HCT116 (cell line): ENCODE measurements around the gene PREPL. TPM values are rescaled to one million over a fixed set of nuclear protein-coding genes. Genes with fewer than 3 reads are reported as not detected.

ENCODE experiments used
- ATAC-seq: fragments of 200-7000 bp; cut with Tn5 transposase; 2 replicates; pipeline ENCODE4 v1.9.1; 2020; ENCODE audit warnings: mild to moderate bottlenecking, moderate library complexity
- BruUV-seq: library from RNA; stranded (reverse); fragments of 400-500 nt; replicated peaks from 2 replicates; lab custom pipeline; 2021; lab: Mats Ljungman, UMichigan
- CTCF ChIA-PET: fragments of 300-600 bp; sonication (Branson Sonifier 250); formaldehyde crosslinking; loops from one replicate; lab custom pipeline; 2021; ENCODE audit warnings: antibody characterized with exemption; lab: Charles Lee
- POLR2A ChIA-PET: fragments of 300-600, 350-600 bp; sonication (Branson Sonifier 250); formaldehyde crosslinking; loops from one replicate; lab custom pipeline; 2021; ENCODE audit warnings: antibody characterized with exemption; lab: Charles Lee
- RAD21 ChIA-PET, 2 experiments: fragments of 300-600 bp; sonication (Branson Sonifier 250); formaldehyde crosslinking; loops; one replicate each; lab custom pipeline; 2023; ENCODE audit warnings: low total read pairs in 2 of 2; ENCODE audit not compliant: uncharacterized antibody in 2 of 2, unreplicated experiment in 2 of 2, low non-redundant PET in 1 of 2; lab: Charles Lee
- DNase-seq: peaks from one replicate; pipeline ENCODE4 v3.0.0-alpha.2; 2010; ENCODE audit warnings: low read depth, low spot score
- H2AFZ ChIP-seq: fragments of 200-600 bp; shearing (Covaris generic), sonication (generic); 2 replicates; pipeline ENCODE4 v1.6.1; 2017; ENCODE audit warnings: low read depth, mixed run types, mixed read lengths, antibody characterized with exemption, low read length; ENCODE audit not compliant: poor library complexity, severe bottlenecking
- H3K27ac ChIP-seq: 2 replicates; pipeline ENCODE4 v1.5.1; 2012; ENCODE audit warnings: low read depth, low read length
- H3K27me3 ChIP-seq: fragments of 200-600 bp; sonication (generic); 2 replicates; pipeline ENCODE4 v1.6.1; 2016; ENCODE audit warnings: mixed run types, low read length, mixed read lengths; ENCODE audit not compliant: insufficient read depth
- H3K36me3 ChIP-seq, 2 experiments: fragments of 200-500 bp in 1 of 2; fragments of 200-600 bp in 1 of 2; sonication (Bioruptor generic) in 1 of 2; sonication (generic) in 1 of 2; 2 replicates each; pipeline versions ENCODE4 v1.5.1 to v1.6.1; 2014 to 2016; ENCODE audit warnings: low read length in 2 of 2, inconsistent platforms in 1 of 2, mixed read lengths in 1 of 2, mixed run types in 1 of 2; ENCODE audit not compliant: insufficient read depth in 2 of 2, control insufficient read depth in 1 of 2
- H3K4me1 ChIP-seq, 2 experiments: fragments of 200-600 bp in 1 of 2; sonication (generic) in 1 of 2; 2 replicates each; pipeline versions ENCODE4 v1.5.1 to v1.6.1; 2012 to 2017; ENCODE audit warnings: low read length in 2 of 2, inconsistent platforms in 1 of 2, mild to moderate bottlenecking in 1 of 2, mixed read lengths in 1 of 2, mixed run types in 1 of 2, moderate library complexity in 1 of 2; ENCODE audit not compliant: insufficient read depth in 2 of 2, control insufficient read depth in 1 of 2
- H3K4me2 ChIP-seq: fragments of 200-600 bp; sonication (generic); 2 replicates; pipeline ENCODE4 v1.6.1; 2017; ENCODE audit warnings: mixed run types, low read length, mixed read lengths
- H3K4me3 ChIP-seq, 2 experiments: fragments of 200-600 bp in 1 of 2; sonication (generic) in 1 of 2; replicated peaks in 1 of 2; 2 replicates each; pipeline ENCODE4 v1.5.1; 2011 to 2016; ENCODE audit warnings: low read length in 2 of 2, control low read depth in 1 of 2, low read depth in 1 of 2, mild to moderate bottlenecking in 1 of 2, mixed read lengths in 1 of 2, mixed run types in 1 of 2
- H3K79me2 ChIP-seq: fragments of 200-600 bp; sonication (generic); 2 replicates; pipeline ENCODE4 v1.6.1; 2017; ENCODE audit warnings: mild to moderate bottlenecking, mixed run types, low read length, moderate library complexity, mixed read lengths; ENCODE audit not compliant: insufficient read depth
- H3K9ac ChIP-seq: fragments of 200-600 bp; sonication (generic); 2 replicates; pipeline ENCODE4 v1.6.1; 2016; ENCODE audit warnings: low read length, mixed read lengths
- H3K9me2 ChIP-seq: fragments of 200-600 bp; sonication (generic), shearing (Covaris generic); 2 replicates; pipeline ENCODE4 v1.6.1; 2017; ENCODE audit warnings: mixed run types, mild to moderate bottlenecking, moderate library complexity; ENCODE audit not compliant: insufficient read depth
- H3K9me3 ChIP-seq, 2 experiments: fragments of 200-500 bp in 1 of 2; fragments of 200-600 bp in 1 of 2; sonication (Bioruptor generic) in 1 of 2; sonication (generic) in 1 of 2; 2 replicates each; pipeline ENCODE4 v1.6.1; 2014 to 2017; ENCODE audit warnings: low read length in 2 of 2, mixed read lengths in 2 of 2, inconsistent platforms in 1 of 2, low read depth in 1 of 2, mild to moderate bottlenecking in 1 of 2, mixed run types in 1 of 2, moderate library complexity in 1 of 2; ENCODE audit not compliant: control insufficient read depth in 1 of 2, insufficient read depth in 1 of 2
- H4K20me1 ChIP-seq: fragments of 200-600 bp; sonication (generic), shearing (Covaris generic); 2 replicates; pipeline ENCODE4 v1.6.1; 2017; ENCODE audit warnings: mixed run types, mild to moderate bottlenecking, moderate library complexity; ENCODE audit not compliant: insufficient read depth
- CEBPB ChIP-seq: IDR thresholded peaks from 2 replicates; pipeline ENCODE4 v1.6.1; 2012; ENCODE audit warnings: low read depth
- FOSL1 ChIP-seq: IDR thresholded peaks from 2 replicates; pipeline ENCODE4 v1.6.1; 2012; ENCODE audit warnings: low read depth
- MAX ChIP-seq: IDR thresholded peaks from 2 replicates; pipeline ENCODE4 v1.6.1; 2012
- POLR2AphosphoS5 ChIP-seq: IDR thresholded peaks from 2 replicates; pipeline ENCODE4 v1.6.1; 2011; ENCODE audit warnings: mild to moderate bottlenecking, low read depth, low read length, moderate library complexity
- RAD21 ChIP-seq: IDR thresholded peaks from 2 replicates; pipeline ENCODE4 v1.6.1; 2012; ENCODE audit warnings: low read depth, mild to moderate bottlenecking
- REST ChIP-seq: IDR thresholded peaks from 2 replicates; pipeline ENCODE4 v1.6.1; 2012; ENCODE audit warnings: low read depth
- SIN3A ChIP-seq: IDR thresholded peaks from 2 replicates; pipeline ENCODE4 v1.6.1; 2012; ENCODE audit warnings: low read depth
- TCF7L2 ChIP-seq: IDR thresholded peaks from 2 replicates; pipeline ENCODE4 v1.7.0; 2011; ENCODE audit warnings: borderline replicate concordance, inconsistent platforms; ENCODE audit not compliant: insufficient read depth, insufficient read length; ENCODE audit errors: extremely low read depth
- YY1 ChIP-seq: IDR thresholded peaks from 2 replicates; pipeline ENCODE4 v1.6.1; 2011; ENCODE audit warnings: low read length, low read depth, moderate library complexity, mild to moderate bottlenecking; ENCODE audit not compliant: insufficient replicate concordance; ENCODE audit errors: extremely low read depth
- ZBTB33 ChIP-seq: IDR thresholded peaks from 2 replicates; pipeline ENCODE4 v1.6.1; 2011; ENCODE audit warnings: mild to moderate bottlenecking, low read length, moderate library complexity; ENCODE audit not compliant: insufficient replicate concordance; ENCODE audit errors: extremely low read depth
- ZNF274 ChIP-seq: fragments of 200-500 bp; sonication (Bioruptor generic); IDR thresholded peaks from 2 replicates; pipeline ENCODE4 v1.6.1; 2014; ENCODE audit warnings: mild to moderate bottlenecking, low read depth, low read length, inconsistent platforms
- intact Hi-C: fragments of 100-400 bp; cut with micrococcal nuclease; formaldehyde crosslinking; loops from 2 replicates; pipeline ENCODE4 v1.10.0; 2022
- total RNA-seq: library from RNA; stranded (reverse); gene quantifications from one replicate; pipeline ENCODE4 v1.2.1, GENCODE V29; 2021; ENCODE audit not compliant: unreplicated experiment

The PREPL gene
- total RNA-seq, 1 experiment from 2014 or later, result 31.1 TPM

- H3K9ac ChIP-seq, result no peak overlapping the region
- POLR2A ChIA-PET, result no interaction called here
Measured at GRCh38 chr2:44326548-44327264, 34.6 kb downstream of the PREPL start.

More at GRCh38 chr2:44326548-44327264, 34.6 kb downstream of the PREPL start:
- RAD21 ChIA-PET, result no interaction called here
- no peak for DNase-seq
- H3K9me2 ChIP-seq, result no peaks in the 10 kb centered on the region
- H3K27ac ChIP-seq, result no peak overlapping the region
- H2AFZ ChIP-seq, result no peak overlapping the region
- no peaks in the 10 kb centered on the region for H4K20me1 ChIP-seq
- TF ChIP-seq SIN3A (no peak), ZNF274 (no peak), MAX (no peak), ZBTB33 (no peak), TCF7L2 (no peak), YY1 (no peak), RAD21 (no peak), FOSL1 (no peak), REST (no peak), CEBPB (no peak), POLR2AphosphoS5 (no peak)
- H3K27me3 ChIP-seq, result no peaks in the 10 kb centered on the region
- no TSS peak for BruUV-seq
- no peak overlapping the region for H3K4me2 ChIP-seq
- CTCF ChIA-PET, result no interaction called here
- H3K36me3 ChIP-seq, result peaks cover 15 to 18% of the 10 kb centered on the region in 2 experiments; a peak in 3 of 4 replicates
- intact Hi-C loops, result no loop called here
- H3K9me3 ChIP-seq, result no peaks in the 10 kb centered on the region
- ATAC-seq, result no peak
- H3K4me3 ChIP-seq, result no peak overlapping the region
- no peaks in the 10 kb centered on the region for H3K4me1 ChIP-seq
- H3K79me2 ChIP-seq, result no peaks in the 10 kb centered on the region
